AG10803 (cell line): Measurements from ENCODE around the gene ELP4.

Source experiments
- DNase-seq: peaks from one replicate; pipeline ENCODE4 v3.0.0; 2010; ENCODE audit warnings: low read depth
- H3K4me3 ChIP-seq: 2 replicates; pipeline ENCODE4 v1.5.1; 2011; ENCODE audit warnings: mild to moderate bottlenecking, low read length, control low read depth
- TF ChIP-seq, protein P1 (sequence below): conservative IDR thresholded peaks from 2 replicates; pipeline ENCODE4 v1.5.1; 2011; ENCODE audit warnings: mild to moderate bottlenecking, low read length, control low read depth, inconsistent platforms

The ELP4 gene

GRCh38 chr11:31641477-31642062 lies 132.0 kb downstream of the ELP4 start:
- no peak overlapping the region for H3K4me3 ChIP-seq
- peak; percentile 33 for DNase-seq
- TF ChIP-seq, protein P1, sequence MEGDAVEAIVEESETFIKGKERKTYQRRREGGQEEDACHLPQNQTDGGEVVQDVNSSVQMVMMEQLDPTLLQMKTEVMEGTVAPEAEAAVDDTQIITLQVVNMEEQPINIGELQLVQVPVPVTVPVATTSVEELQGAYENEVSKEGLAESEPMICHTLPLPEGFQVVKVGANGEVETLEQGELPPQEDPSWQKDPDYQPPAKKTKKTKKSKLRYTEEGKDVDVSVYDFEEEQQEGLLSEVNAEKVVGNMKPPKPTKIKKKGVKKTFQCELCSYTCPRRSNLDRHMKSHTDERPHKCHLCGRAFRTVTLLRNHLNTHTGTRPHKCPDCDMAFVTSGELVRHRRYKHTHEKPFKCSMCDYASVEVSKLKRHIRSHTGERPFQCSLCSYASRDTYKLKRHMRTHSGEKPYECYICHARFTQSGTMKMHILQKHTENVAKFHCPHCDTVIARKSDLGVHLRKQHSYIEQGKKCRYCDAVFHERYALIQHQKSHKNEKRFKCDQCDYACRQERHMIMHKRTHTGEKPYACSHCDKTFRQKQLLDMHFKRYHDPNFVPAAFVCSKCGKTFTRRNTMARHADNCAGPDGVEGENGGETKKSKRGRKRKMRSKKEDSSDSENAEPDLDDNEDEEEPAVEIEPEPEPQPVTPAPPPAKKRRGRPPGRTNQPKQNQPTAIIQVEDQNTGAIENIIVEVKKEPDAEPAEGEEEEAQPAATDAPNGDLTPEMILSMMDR: peak; percentile 69

DNA sequence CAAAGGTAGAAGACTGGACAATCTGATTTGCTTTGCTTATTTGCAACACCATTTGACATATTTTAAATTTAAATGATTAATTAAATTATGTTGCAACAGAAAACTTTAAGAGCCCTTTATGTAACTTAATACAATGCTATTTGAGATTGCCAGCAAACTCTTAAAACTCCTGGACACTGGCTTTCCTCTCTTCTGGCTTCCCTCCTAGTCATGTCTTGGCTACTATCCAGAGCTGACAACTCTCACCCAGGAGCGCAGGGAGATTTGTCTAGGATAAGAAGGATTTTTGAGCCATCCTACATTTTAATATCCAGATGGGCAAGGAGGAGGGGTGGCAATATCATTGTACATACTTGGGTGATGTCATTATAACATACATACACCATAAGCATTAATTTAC lies 134.3 kb downstream of the ELP4 start:
- no peak overlapping the region for H3K4me3 ChIP-seq
- TF ChIP-seq, protein P1: no peak
- DNase-seq: peak; percentile 53

- TF ChIP-seq, protein P1: no peak
- no peak overlapping the region for H3K4me3 ChIP-seq
- peak; percentile 83 for DNase-seq
Observed at GRCh38 chr11:31645747-31646146, 136.2 kb downstream of the ELP4 start.

- TF ChIP-seq, protein P1: no peak
- DNase-seq: peak; percentile 36
- no peak overlapping the region for H3K4me3 ChIP-seq
Observed at GRCh38 chr11:31646216-31646615, 136.6 kb downstream of the ELP4 start.

- TF ChIP-seq, protein P1: no peak
- no peak overlapping the region for H3K4me3 ChIP-seq
- no peak for DNase-seq
Observed at GRCh38 chr11:31649129-31649966, 139.8 kb downstream of the ELP4 start.

DNA sequence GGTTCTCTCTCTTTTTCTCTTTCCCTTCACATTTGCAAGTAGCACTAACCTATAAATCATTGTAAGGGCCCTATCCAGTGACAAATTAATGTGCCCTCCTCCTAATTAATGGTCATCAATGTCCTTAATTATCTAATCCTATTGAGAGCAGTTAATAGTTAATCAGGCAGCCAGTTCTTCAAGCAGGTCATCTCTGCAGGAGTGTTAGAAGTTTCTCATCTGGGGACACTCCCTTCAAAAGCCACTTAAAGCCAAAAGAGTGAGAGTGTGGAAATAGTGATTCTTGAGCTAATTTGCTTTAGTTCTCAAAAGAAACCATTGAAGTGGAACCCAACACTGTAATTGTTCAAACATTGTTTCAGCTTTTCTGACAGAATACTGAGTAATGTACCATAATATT lies 141.6 kb downstream of the ELP4 start:
- H3K4me3 ChIP-seq: no peak overlapping the region
- TF ChIP-seq, protein P1: no peak
- DNase-seq: no peak

GRCh38 chr11:31651822-31652221 lies 142.3 kb downstream of the ELP4 start:
- no peak for DNase-seq
- TF ChIP-seq, protein P1: no peak
- no peak overlapping the region for H3K4me3 ChIP-seq
